GM13977 (cell line): ENCODE data around the gene SLC16A9.

Experiments used
- DNase-seq: peaks from one replicate; pipeline ENCODE4 v3.0.0; 2012; ENCODE audit warnings: low spot score
- CTCF ChIP-seq: IDR thresholded peaks from 2 replicates; pipeline ENCODE4 v1.5.1; 2012; ENCODE audit warnings: mild to moderate bottlenecking, control low read depth; ENCODE audit not compliant: insufficient read depth; ENCODE audit errors: extremely low read depth, missing control alignments
- in situ Hi-C: fragments of 300-500 bp; cut with MboI; formaldehyde crosslinking; loops from one replicate; pipeline ENCODE4 v1.12.0; 2022; ENCODE audit warnings: low sequenced_read_pairs, low pct_unique_long_range_greater_than_20kb, mixed read lengths, inconsistent platforms; ENCODE audit not compliant: unreplicated experiment

SLC16A9 gene

GRCh38 chr10:59625721-59626522 is 83.7 kb downstream of the SLC16A9 start:
- TF ChIP-seq CTCF = peak; percentile 87
- in situ Hi-C loops = loop anchor here (25.0 kb wide), 3 partner anchors 286 to 586 kb away; partner anchors contain the start of gene CCDC6
- DNase-seq = peak; percentile 71

GRCh38 chr10:59624951-59625350 is 84.7 kb downstream of the SLC16A9 start:
- no peak for DNase-seq
- in situ Hi-C loops = loop anchor here (25.0 kb wide), 5 partner anchors 287 to 838 kb away; partner anchors contain the start of gene CCDC6
- TF ChIP-seq CTCF = no peak

GRCh38 chr10:59624136-59624535 is 85.5 kb downstream of the SLC16A9 start:
- in situ Hi-C loops = loop anchor here (25.0 kb wide), 2 partner anchors 387 to 837 kb away; no protein-coding TSS in a partner anchor
- TF ChIP-seq CTCF = no peak
- DNase-seq = no peak

GRCh38 chr10:59623133-59624121 is 86.2 kb downstream of the SLC16A9 start:
- no peak for DNase-seq
- in situ Hi-C loops = loop anchor here (25.0 kb wide), 2 partner anchors 386 to 836 kb away; no protein-coding TSS in a partner anchor
- no peak for TF ChIP-seq CTCF

- DNase-seq = peak; percentile 27
- in situ Hi-C loops = loop anchor here (25.0 kb wide), 2 partner anchors 385 to 835 kb away; no protein-coding TSS in a partner anchor
- TF ChIP-seq CTCF = peak; percentile 54
These were observed 87.1 kb downstream of the SLC16A9 start for GRCh38 chr10:59622320-59623132.
